A673 (cell line): ENCODE measurements around the gene SMIM1. TPM values are rescaled to one million over a fixed set of nuclear protein-coding genes. Genes with fewer than 3 reads are reported as not detected.

Experiments used
- BruUV-seq: library from RNA; stranded (reverse); fragments of 400-500 nt; replicated peaks from 2 replicates; lab custom pipeline; 2021; lab: Mats Ljungman, UMichigan
- CTCF ChIA-PET: fragments of 300-600 bp; sonication (Branson Sonifier 250); formaldehyde crosslinking; loops from one replicate; lab custom pipeline; 2022; ENCODE audit warnings: antibody characterized with exemption; lab: Charles Lee
- POLR2A ChIA-PET: fragments of 300-600 bp; sonication (Branson Sonifier 250); formaldehyde crosslinking; loops from one replicate; lab custom pipeline; 2022; ENCODE audit warnings: antibody characterized with exemption; ENCODE audit not compliant: low non-redundant PET; lab: Charles Lee
- DNase-seq: peaks from one replicate; pipeline ENCODE4 v3.0.0-alpha.2; 2015; ENCODE audit warnings: low spot score
- H3K27ac ChIP-seq: fragments of 200-600 bp; sonication (generic); 2 replicates; pipeline ENCODE4 v1.5.1; 2016; ENCODE audit warnings: mixed run types, low read depth, mild to moderate bottlenecking, mixed read lengths, antibody characterized with exemption, low read length; ENCODE audit not compliant: poor library complexity, severe bottlenecking
- H3K27me3 ChIP-seq: fragments of 200-600 bp; sonication (generic); replicated peaks from 2 replicates; pipeline ENCODE4 v1.6.1; 2017; ENCODE audit warnings: mixed run types, low read depth, mild to moderate bottlenecking, mixed read lengths, antibody characterized with exemption, low read length; ENCODE audit not compliant: insufficient read depth, poor library complexity
- H3K36me3 ChIP-seq: fragments of 200-600 bp; sonication (generic); 2 replicates; pipeline ENCODE4 v1.6.1; 2016; ENCODE audit warnings: mixed run types, mild to moderate bottlenecking, mixed read lengths, antibody characterized with exemption, low read length; ENCODE audit not compliant: insufficient read depth, poor library complexity, severe bottlenecking
- H3K4me1 ChIP-seq: fragments of 200-600 bp; sonication (generic); 2 replicates; pipeline ENCODE4 v1.6.1; 2017; ENCODE audit warnings: mixed run types, mild to moderate bottlenecking, mixed read lengths, antibody characterized with exemption, low read length; ENCODE audit not compliant: insufficient read depth, poor library complexity, severe bottlenecking
- H3K4me3 ChIP-seq: fragments of 200-600 bp; sonication (generic); 2 replicates; pipeline ENCODE4 v1.5.1; 2016; ENCODE audit warnings: low read depth, mixed run types, mild to moderate bottlenecking, mixed read lengths, low read length; ENCODE audit not compliant: poor library complexity, severe bottlenecking
- H3K9me3 ChIP-seq: fragments of 200-600 bp; sonication (generic); 2 replicates; pipeline ENCODE4 v1.6.1; 2016; ENCODE audit warnings: mixed run types, low read depth, mild to moderate bottlenecking, mixed read lengths, antibody characterized with exemption, low read length; ENCODE audit not compliant: poor library complexity, severe bottlenecking
- EZH2 ChIP-seq: fragments of 200-600 bp; sonication (generic); IDR thresholded peaks from 2 replicates; pipeline ENCODE4 v1.6.1; 2017; ENCODE audit warnings: borderline replicate concordance, low read depth, mild to moderate bottlenecking, mixed read lengths, antibody characterized with exemption, low read length; ENCODE audit not compliant: poor library complexity, severe bottlenecking
- intact Hi-C: fragments of 100-400 bp; cut with micrococcal nuclease; formaldehyde crosslinking; loops from one replicate; pipeline ENCODE4 v1.10.0; 2022; ENCODE audit not compliant: unreplicated experiment
- total RNA-seq: library from RNA; stranded (reverse); gene quantifications from 2 replicates; pipeline ENCODE4 v1.2.3, GENCODE V29; 2021
- TF ChIP-seq, protein P1 (sequence below): fragments of 300-800, 200-600 bp; sonication (generic); conservative IDR thresholded peaks from 2 replicates; pipeline ENCODE4 v1.5.1; 2017; ENCODE audit warnings: low read depth, mild to moderate bottlenecking, antibody characterized with exemption, low read length, moderate library complexity, mixed read lengths

The SMIM1 gene
- total RNA-seq, 1 experiment from 2014 or later: 1.5 TPM

DNA sequence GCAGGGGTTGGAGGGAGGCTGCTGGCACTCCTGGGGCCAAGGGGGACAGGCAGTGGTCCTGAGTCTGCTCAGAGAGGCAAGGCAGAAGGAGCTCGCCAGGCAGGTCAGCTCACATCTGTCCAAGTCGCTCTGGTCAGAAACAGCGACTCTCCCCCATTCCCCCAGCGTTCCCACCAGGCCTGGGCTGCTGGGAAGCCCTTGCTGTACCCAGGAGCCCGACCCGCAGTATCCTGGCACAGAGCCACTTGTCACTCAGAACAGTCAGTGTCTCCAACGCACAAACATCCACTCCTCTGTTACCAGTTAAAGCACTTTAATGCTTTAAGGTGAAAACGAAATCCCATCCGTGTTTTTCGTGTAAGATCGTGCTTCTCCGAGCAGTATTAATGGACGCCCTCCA is 36.9 kb upstream of the SMIM1 start:
- Histone ChIP-seq H3K4me3 (no peak overlapping the region), H3K9me3 (no peaks in the 10 kb centered on the region), H3K4me1 (no peaks in the 10 kb centered on the region), H3K27ac (no peak overlapping the region), H3K36me3 (peaks cover 14% of the 10 kb centered on the region), H3K27me3 (no peaks in the 10 kb centered on the region)
- intact Hi-C loops: no loop called here
- TF ChIP-seq, protein P1, sequence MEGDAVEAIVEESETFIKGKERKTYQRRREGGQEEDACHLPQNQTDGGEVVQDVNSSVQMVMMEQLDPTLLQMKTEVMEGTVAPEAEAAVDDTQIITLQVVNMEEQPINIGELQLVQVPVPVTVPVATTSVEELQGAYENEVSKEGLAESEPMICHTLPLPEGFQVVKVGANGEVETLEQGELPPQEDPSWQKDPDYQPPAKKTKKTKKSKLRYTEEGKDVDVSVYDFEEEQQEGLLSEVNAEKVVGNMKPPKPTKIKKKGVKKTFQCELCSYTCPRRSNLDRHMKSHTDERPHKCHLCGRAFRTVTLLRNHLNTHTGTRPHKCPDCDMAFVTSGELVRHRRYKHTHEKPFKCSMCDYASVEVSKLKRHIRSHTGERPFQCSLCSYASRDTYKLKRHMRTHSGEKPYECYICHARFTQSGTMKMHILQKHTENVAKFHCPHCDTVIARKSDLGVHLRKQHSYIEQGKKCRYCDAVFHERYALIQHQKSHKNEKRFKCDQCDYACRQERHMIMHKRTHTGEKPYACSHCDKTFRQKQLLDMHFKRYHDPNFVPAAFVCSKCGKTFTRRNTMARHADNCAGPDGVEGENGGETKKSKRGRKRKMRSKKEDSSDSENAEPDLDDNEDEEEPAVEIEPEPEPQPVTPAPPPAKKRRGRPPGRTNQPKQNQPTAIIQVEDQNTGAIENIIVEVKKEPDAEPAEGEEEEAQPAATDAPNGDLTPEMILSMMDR: no peak
- TF ChIP-seq EZH2: no peak
- CTCF ChIA-PET: no interaction called here
- DNase-seq: no peak
- no TSS peak for BruUV-seq
- POLR2A ChIA-PET: interaction anchor here (0.7 kb wide), 1 partner anchor 114 kb away, joined by 3 read pairs; no protein-coding TSS in a partner anchor

DNA sequence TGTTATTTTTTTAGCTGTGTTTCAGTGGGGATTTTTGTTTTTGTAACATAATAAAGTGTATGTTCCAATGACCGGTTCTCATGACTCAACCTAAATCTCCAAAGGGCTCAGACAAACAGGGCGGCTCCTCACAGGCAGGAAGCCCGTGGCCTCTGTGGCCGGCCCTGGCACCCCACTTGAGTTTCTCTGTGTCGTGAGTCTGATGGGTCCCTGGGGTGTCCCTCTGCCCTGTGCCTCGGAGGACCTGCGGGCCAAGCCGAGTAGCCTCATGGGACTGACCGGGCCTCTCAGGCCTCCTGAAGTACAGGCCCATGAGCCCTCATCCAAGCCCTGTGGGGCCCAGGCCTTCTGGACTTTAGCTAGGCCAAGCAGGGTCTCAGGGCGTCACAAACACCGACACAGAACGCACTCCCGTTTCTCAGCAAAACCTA is 36.4 kb upstream of the SMIM1 start:
- Histone ChIP-seq H3K4me1 (no peaks in the 10 kb centered on the region), H3K36me3 (peaks cover 14% of the 10 kb centered on the region), H3K4me3 (no peak overlapping the region), H3K27ac (no peak overlapping the region), H3K9me3 (no peaks in the 10 kb centered on the region), H3K27me3 (no peaks in the 10 kb centered on the region)
- intact Hi-C loops: no loop called here
- POLR2A ChIA-PET: interaction anchor here (0.7 kb wide), 1 partner anchor 115 kb away, joined by 3 read pairs; no protein-coding TSS in a partner anchor
- TF ChIP-seq, protein P1: no peak
- no peak for TF ChIP-seq EZH2
- DNase-seq: no peak
- CTCF ChIA-PET: no interaction called here
- BruUV-seq: no TSS peak

DNA sequence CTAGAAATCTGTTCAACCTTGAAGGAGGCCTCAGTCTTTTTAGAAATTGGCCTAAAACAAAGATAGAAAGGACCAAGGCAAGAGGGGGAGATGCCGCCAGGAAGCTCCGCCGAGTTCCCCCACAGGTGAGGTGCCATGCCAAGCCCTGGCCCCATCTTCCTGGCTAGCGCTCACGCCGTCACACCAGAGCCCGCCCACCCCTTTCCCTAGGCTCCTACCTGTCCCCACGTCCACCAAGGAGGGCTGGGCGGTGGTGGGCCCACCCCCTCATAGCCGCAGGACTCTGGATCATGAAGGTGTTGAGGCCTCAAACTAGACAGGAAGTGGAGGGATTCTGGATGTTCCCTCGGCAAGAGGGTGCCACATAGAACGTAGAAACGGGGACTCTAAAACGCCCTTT is 35.8 kb upstream of the SMIM1 start:
- intact Hi-C loops: no loop called here
- H3K27me3 ChIP-seq: no peaks in the 10 kb centered on the region
- H3K4me1 ChIP-seq: no peaks in the 10 kb centered on the region
- BruUV-seq: no TSS peak
- ChIA-PET POLR2A (no interaction called here), CTCF (no interaction called here)
- no peaks in the 10 kb centered on the region for H3K9me3 ChIP-seq
- H3K27ac ChIP-seq: no peak overlapping the region
- DNase-seq: no peak
- H3K4me3 ChIP-seq: no peak overlapping the region
- TF ChIP-seq, protein P1: no peak
- TF ChIP-seq EZH2: no peak
- peaks cover 14% of the 10 kb centered on the region for H3K36me3 ChIP-seq
